GM10847 (cell line): Measurements from ENCODE around the gene IGFL4.

ENCODE experiments used
- POLR2A ChIP-seq: IDR thresholded peaks from 2 replicates; pipeline ENCODE4 v1.6.1; 2011; ENCODE audit not compliant: insufficient read length; ENCODE audit errors: extremely low read depth

IGFL4 gene

DNA sequence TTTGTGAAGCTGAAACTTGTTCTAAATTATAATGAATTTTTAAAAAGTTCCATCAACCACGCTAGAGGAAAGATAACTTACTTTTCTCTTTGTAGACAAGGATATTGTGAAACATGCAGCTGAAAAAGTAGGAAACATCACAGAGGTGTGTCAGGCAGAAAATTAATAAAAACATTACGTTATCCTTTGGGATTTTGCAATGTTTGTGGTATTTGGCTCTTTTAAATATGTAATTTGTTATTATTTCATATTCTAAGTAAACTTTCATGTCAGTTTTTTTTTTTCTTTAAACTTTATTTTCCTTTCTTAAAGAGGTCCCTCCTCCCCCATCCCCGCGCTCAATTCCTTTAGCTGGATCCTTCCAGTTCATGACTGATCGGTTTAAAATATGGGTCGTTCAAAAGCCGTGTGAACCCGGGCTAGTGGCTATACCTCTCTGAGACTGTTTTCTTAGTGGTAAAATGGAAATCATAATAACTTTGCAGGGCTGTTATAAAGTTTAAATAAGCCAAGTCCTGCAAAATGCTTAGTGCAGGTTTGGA, 46.3 kb downstream of the IGFL4 start:
- TF ChIP-seq POLR2A, result no peak

DNA sequence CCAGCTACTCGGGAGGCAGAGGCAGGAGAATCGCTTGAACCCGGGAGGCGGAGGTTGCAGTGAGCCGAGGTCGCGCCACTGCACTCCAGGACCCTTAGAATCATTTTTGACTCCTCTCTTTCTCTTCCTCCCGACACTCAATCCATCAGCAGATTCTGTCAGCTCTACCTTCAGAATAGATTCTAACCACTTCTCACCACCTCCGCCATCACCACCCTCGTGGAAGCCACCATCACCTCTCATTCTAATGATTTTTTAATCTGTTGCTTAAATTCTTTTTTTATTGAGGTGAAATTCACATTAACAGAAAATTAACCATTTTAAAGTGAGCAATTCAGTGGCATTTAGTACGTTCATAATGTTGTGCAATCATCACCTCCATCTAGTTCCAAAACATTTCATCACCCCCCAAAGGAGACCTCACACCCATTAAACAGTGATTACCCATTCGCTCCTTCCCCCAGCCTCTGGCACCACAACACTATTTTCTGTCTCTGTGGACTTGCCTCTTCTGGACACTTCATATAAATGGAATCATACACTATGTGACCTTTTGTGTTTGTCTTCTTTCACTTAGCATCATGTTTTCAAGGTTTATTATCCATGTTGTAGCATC, 50.6 kb downstream of the IGFL4 start:
- TF ChIP-seq POLR2A, result no peak
